IMR-90 (cell line): Measurements from ENCODE around the gene ARFGAP3. TPM values are rescaled to one million over a fixed set of nuclear protein-coding genes. Genes with fewer than 3 reads are reported as not detected.

Source experiments
- ATAC-seq: fragments of 200-7000 bp; cut with Tn5 transposase; 2 replicates; pipeline ENCODE4 v1.9.1; 2020; ENCODE audit warnings: low read depth, mild to moderate bottlenecking, moderate library complexity
- BruUV-seq: library from RNA; stranded (reverse); fragments of 400-500 nt; replicated peaks from 2 replicates; lab custom pipeline; 2021; lab: Mats Ljungman, UMichigan
- CTCF ChIA-PET: fragments of 300-600 bp; formaldehyde crosslinking; extraction: SDS; loops from one replicate; lab custom pipeline; 2021; ENCODE audit warnings: antibody characterized with exemption; lab: Yijun Ruan, JAX
- POLR2A ChIA-PET: fragments of 300-600 bp; sonication (Branson Sonifier 250); formaldehyde crosslinking; loops from one replicate; lab custom pipeline; 2022; ENCODE audit warnings: antibody characterized with exemption; ENCODE audit not compliant: unreplicated experiment; lab: Charles Lee
- DNase-seq: peaks from one replicate; pipeline ENCODE4 v3.0.0; 2013
- H2AFZ ChIP-seq: replicated peaks from 2 replicates; pipeline ENCODE3; 2013; ENCODE audit warnings: low read length, mild to moderate bottlenecking; ENCODE audit not compliant: poor library complexity
- H2AK5ac ChIP-seq: 2 replicates; pipeline ENCODE4 v1.6.1; 2013; ENCODE audit warnings: low read depth, low read length, inconsistent platforms
- H2AK9ac ChIP-seq: replicated peaks from 2 replicates; pipeline ENCODE3; 2013; ENCODE audit warnings: mild to moderate bottlenecking, low read depth, low read length, moderate library complexity; ENCODE audit not compliant: poor library complexity
- H2BK120ac ChIP-seq: 2 replicates; pipeline ENCODE4 v1.6.1; 2013; ENCODE audit warnings: low read depth, low read length, inconsistent platforms
- H2BK15ac ChIP-seq: 3 replicates; pipeline ENCODE4 v1.6.1; 2013; ENCODE audit warnings: low read depth, low read length, inconsistent platforms
- H2BK20ac ChIP-seq: 2 replicates; pipeline ENCODE4 v1.6.1; 2013; ENCODE audit warnings: low read depth, mild to moderate bottlenecking, inconsistent platforms, low read length, moderate library complexity
- H2BK5ac ChIP-seq: 2 replicates; pipeline ENCODE4 v1.6.1; 2013; ENCODE audit warnings: mild to moderate bottlenecking, low read depth, low read length, inconsistent platforms; ENCODE audit not compliant: poor library complexity, severe bottlenecking
- H3K14ac ChIP-seq: replicated peaks from 2 replicates; pipeline ENCODE4 v1.6.1; 2013; ENCODE audit warnings: low read depth, low read length, inconsistent platforms
- H3K18ac ChIP-seq: 2 replicates; pipeline ENCODE4 v1.6.1; 2013; ENCODE audit warnings: low read depth, low read length, control low read depth
- H3K23ac ChIP-seq: 2 replicates; pipeline ENCODE4 v1.6.1; 2013; ENCODE audit warnings: low read depth, low read length, inconsistent platforms
- H3K27ac ChIP-seq: 2 replicates; pipeline ENCODE4 v1.5.1; 2013; ENCODE audit warnings: mild to moderate bottlenecking, control low read depth, low read length; ENCODE audit not compliant: insufficient read depth
- H3K27me3 ChIP-seq: 2 replicates; pipeline ENCODE4 v1.6.1; 2013; ENCODE audit warnings: low read length; ENCODE audit not compliant: control insufficient read depth, insufficient read depth
- H3K36me3 ChIP-seq: 2 replicates; pipeline ENCODE4 v1.6.1; 2013; ENCODE audit warnings: low read length, mixed read lengths; ENCODE audit not compliant: control insufficient read depth, insufficient read depth
- H3K4ac ChIP-seq: 2 replicates; pipeline ENCODE4 v1.6.1; 2013; ENCODE audit warnings: low read depth, low read length, inconsistent platforms
- H3K4me1 ChIP-seq: 2 replicates; pipeline ENCODE4 v1.6.1; 2013; ENCODE audit warnings: low read length, mixed read lengths; ENCODE audit not compliant: control insufficient read depth, insufficient read depth
- H3K4me2 ChIP-seq: 2 replicates; pipeline ENCODE4 v1.6.1; 2013; ENCODE audit warnings: low read depth, mild to moderate bottlenecking, control low read depth, low read length, moderate library complexity
- H3K4me3 ChIP-seq: 2 replicates; pipeline ENCODE4 v1.5.1; 2013; ENCODE audit warnings: low read depth, mild to moderate bottlenecking, control low read depth, low read length, moderate library complexity; ENCODE audit not compliant: insufficient read depth
- H3K56ac ChIP-seq: 2 replicates; pipeline ENCODE4 v1.6.1; 2013; ENCODE audit warnings: low read length, inconsistent platforms; ENCODE audit not compliant: insufficient read depth; ENCODE audit errors: extremely low read depth
- H3K79me1 ChIP-seq, 2 experiments: 2 replicates each; pipeline ENCODE4 v1.6.1; 2013; ENCODE audit warnings: low read length in 2 of 2, inconsistent platforms in 1 of 2, low read depth in 1 of 2
- H3K9ac ChIP-seq: 2 replicates; pipeline ENCODE4 v1.6.1; 2013; ENCODE audit warnings: low read depth, low read length, control low read depth
- H3K9me1 ChIP-seq: 2 replicates; pipeline ENCODE4 v1.6.1; 2013; ENCODE audit warnings: low read length, inconsistent platforms; ENCODE audit not compliant: insufficient read depth
- H3K9me3 ChIP-seq: 2 replicates; pipeline ENCODE4 v1.6.1; 2013; ENCODE audit warnings: low read length; ENCODE audit not compliant: control insufficient read depth, insufficient read depth
- H4K20me1 ChIP-seq: 2 replicates; pipeline ENCODE4 v1.6.1; 2013; ENCODE audit warnings: low read length, inconsistent platforms; ENCODE audit not compliant: insufficient read depth
- H4K5ac ChIP-seq: 2 replicates; pipeline ENCODE4 v1.6.1; 2013; ENCODE audit warnings: mild to moderate bottlenecking, low read depth, low read length, control low read depth
- H4K8ac ChIP-seq, 2 experiments: 2 replicates each; pipeline ENCODE4 v1.6.1; 2013; ENCODE audit warnings: low read depth in 2 of 2, low read length in 2 of 2, control low read depth in 1 of 2, inconsistent platforms in 1 of 2
- H4K91ac ChIP-seq: 2 replicates; pipeline ENCODE4 v1.6.1; 2013; ENCODE audit warnings: low read depth, low read length, inconsistent platforms; ENCODE audit not compliant: insufficient read depth
- MAZ ChIP-seq: IDR thresholded peaks from 2 replicates; pipeline ENCODE4 v1.6.1; 2012; ENCODE audit warnings: low read depth, mild to moderate bottlenecking, low read length, improper control_type of control experiment, moderate library complexity, borderline replicate concordance
- RCOR1 ChIP-seq: IDR thresholded peaks from 2 replicates; pipeline ENCODE4 v1.6.1; 2012; ENCODE audit warnings: mild to moderate bottlenecking, low read length, improper control_type of control experiment; ENCODE audit not compliant: insufficient replicate concordance
- SMC3 ChIP-seq: fragments of 150-350 bp; IDR thresholded peaks from 2 replicates; pipeline ENCODE4 v1.6.1; 2016; ENCODE audit warnings: low read depth, mild to moderate bottlenecking, antibody characterized with exemption, low read length, moderate library complexity
- WGBS, 2 experiments: methylation state at CpG; one replicate each; pipeline versions ENCODE4 v1.1.5 to v1.1.7; 2013; ENCODE audit warnings: missing lambda C conversion rate in 2 of 2; ENCODE audit not compliant: insufficient read length in 1 of 2; ENCODE audit errors: extremely low coverage in 2 of 2; 5-methylcytosine and 5-hydroxymethylcytosine counted together
- dilution Hi-C: fragments of 300-500 bp; cut with HindIII; formaldehyde crosslinking; loops from one replicate; pipeline ENCODE4 v1.14.3; 2018; ENCODE audit warnings: low sequenced_read_pairs; ENCODE audit not compliant: unreplicated experiment
- in situ Hi-C: fragments of 300-500 bp; cut with MboI; formaldehyde crosslinking; loops from 3 replicates; pipeline ENCODE4 v1.14.3; 2019; ENCODE audit warnings: low sequenced_read_pairs, inconsistent platforms, mixed read lengths
- intact Hi-C: fragments of 100-400 bp; cut with micrococcal nuclease; formaldehyde crosslinking; loops from 2 replicates; pipeline ENCODE4 v1.10.0; 2022
- polyA plus RNA-seq, 3 experiments: library from polyadenylated mRNA; depleted of rRNA; stranded (reverse); fragments of >200 nt; gene quantifications; 2 replicates each; pipeline ENCODE4 v1.2.3, GENCODE V29; 2012; ENCODE audit warnings: low replicate concordance in 1 of 3
- total RNA-seq: library from RNA; depleted of rRNA; stranded (reverse); fragments of >200 nt; gene quantifications from 2 replicates; pipeline ENCODE4 v1.2.3, GENCODE V29; 2012

The ARFGAP3 gene
- total and polyA plus RNA-seq, 2 of the 4 experiments (the other 2 are of a cell fraction), result 50.0 to 70.1 TPM

- H3K4me1 ChIP-seq, result peaks cover 15% of the 10 kb centered on the region
- in situ Hi-C loops, result no loop called here
- POLR2A ChIA-PET, result no interaction called here
- ATAC-seq (no peak), DNase-seq (no peak)
- no peaks in the 10 kb centered on the region for H4K20me1 ChIP-seq
- H3K79me1 ChIP-seq, result peaks cover 4 to 55% of the 10 kb centered on the region in 2 experiments
- H3K14ac ChIP-seq, result no peak overlapping the region
- no peaks in the 10 kb centered on the region for H3K9me3 ChIP-seq
- peaks cover 72% of the 10 kb centered on the region for H3K36me3 ChIP-seq
- no peak overlapping the region for H3K18ac ChIP-seq
- no peak overlapping the region for H2AK9ac ChIP-seq
- no peak overlapping the region for H3K9ac ChIP-seq
- no peak overlapping the region for H3K23ac ChIP-seq
- BruUV-seq, result no TSS peak
- WGBS, 2 experiments, result no CpG with 5 or more reads among the region's 7 CpGs
- H2BK20ac ChIP-seq, result no peak overlapping the region
- no peak for TF ChIP-seq MAZ
- no peak for TF ChIP-seq SMC3
- no peak for TF ChIP-seq RCOR1
- intact Hi-C loops, result no loop called here
- no peak overlapping the region for H4K91ac ChIP-seq
- no peak overlapping the region for H2BK15ac ChIP-seq
- H2BK120ac ChIP-seq, result no peak overlapping the region
- no peaks in the 10 kb centered on the region for H3K27me3 ChIP-seq
- H2AK5ac ChIP-seq, result no peak overlapping the region
- H3K4ac ChIP-seq, result no peak overlapping the region
- dilution Hi-C loops, result no loop called here
- H3K56ac ChIP-seq, result no peak overlapping the region
- H3K4me2 ChIP-seq, result no peak overlapping the region
- H3K4me3 ChIP-seq, result no peak overlapping the region
- no peak overlapping the region for H2BK5ac ChIP-seq
- no peak overlapping the region for H4K5ac ChIP-seq
- H2AFZ ChIP-seq, result no peak overlapping the region
- no peak overlapping the region for H3K27ac ChIP-seq
- CTCF ChIA-PET, result interaction anchor here (0.6 kb wide), 1 partner anchor 149 kb away, joined by 3 read pairs; no protein-coding TSS in a partner anchor
- peaks cover 10% of the 10 kb centered on the region; the same call in 1 of the 2 replicates for H3K9me1 ChIP-seq
- H4K8ac ChIP-seq, result no peak overlapping the region
These were observed 53.7 kb downstream of the ARFGAP3 start for GRCh38 chr22:42803389-42803788.
